ENCODE data around the gene KITLG.

KITLG gene

GRCh38 chr12:88585077-88585476 lies 4.8 kb upstream of the KITLG start:
- peaks cover 6% of the 10 kb centered on the region for H3K9me3 Mint-ChIP-seq
- H3K4me1 Mint-ChIP-seq, result peaks cover 2% of the 10 kb centered on the region
- H3K27ac Mint-ChIP-seq, result no peak overlapping the region
- no peaks in the 10 kb centered on the region for H3K36me3 Mint-ChIP-seq
- H3K4me3 Mint-ChIP-seq, result no peak overlapping the region
- H3K27me3 Mint-ChIP-seq, result peaks cover 15% of the 10 kb centered on the region

GRCh38 chr12:88579601-88580050 lies 645 bp downstream of the KITLG start:
- peaks cover 8% of the 10 kb centered on the region for H3K4me1 Mint-ChIP-seq
- no peak overlapping the region for H3K4me3 Mint-ChIP-seq
- no peaks in the 10 kb centered on the region for H3K36me3 Mint-ChIP-seq
- H3K27ac Mint-ChIP-seq, result no peak overlapping the region
- no peaks in the 10 kb centered on the region for H3K9me3 Mint-ChIP-seq
- H3K27me3 Mint-ChIP-seq, result peaks cover 31% of the 10 kb centered on the region

- Mint-ChIP-seq H3K27ac (no peak overlapping the region), H3K36me3 (no peaks in the 10 kb centered on the region)
These were observed 1.1 kb downstream of the KITLG start for GRCh38 chr12:88579161-88579517.

GRCh38 chr12:88578276-88579160 lies 1.8 kb downstream of the KITLG start:
- Mint-ChIP-seq H3K36me3 (no peaks in the 10 kb centered on the region), H3K9me3 (no peaks in the 10 kb centered on the region), H3K27me3 (peaks cover 29% of the 10 kb centered on the region), H3K4me1 (peaks cover 8% of the 10 kb centered on the region), H3K4me3 (no peak overlapping the region), H3K27ac (no peak overlapping the region)

More at GRCh38 chr12:88579161-88579517, 1.1 kb downstream of the KITLG start:
- Mint-ChIP-seq H3K4me1 (peaks cover 8% of the 10 kb centered on the region), H3K9me3 (no peaks in the 10 kb centered on the region), H3K4me3 (no peak overlapping the region), H3K27me3 (peaks cover 31% of the 10 kb centered on the region)

- peaks cover 26% of the 10 kb centered on the region for H3K27me3 Mint-ChIP-seq
- H3K4me1 Mint-ChIP-seq, result peaks cover 8% of the 10 kb centered on the region
- no peaks in the 10 kb centered on the region for H3K9me3 Mint-ChIP-seq
These were observed 2.7 kb downstream of the KITLG start for GRCh38 chr12:88577537-88577936.

GRCh38 chr12:88576866-88577265 lies 3.4 kb downstream of the KITLG start:
- peaks cover 22% of the 10 kb centered on the region for H3K27me3 Mint-ChIP-seq
- H3K27ac Mint-ChIP-seq, result no peak overlapping the region
- peaks cover 8% of the 10 kb centered on the region for H3K4me1 Mint-ChIP-seq

More at GRCh38 chr12:88577537-88577936, 2.7 kb downstream of the KITLG start:
- H3K27ac Mint-ChIP-seq, result no peak overlapping the region
- no peaks in the 10 kb centered on the region for H3K36me3 Mint-ChIP-seq
- H3K4me3 Mint-ChIP-seq, result no peak overlapping the region

GRCh38 chr12:88575361-88575970 lies 4.8 kb downstream of the KITLG start:
- Mint-ChIP-seq H3K27ac (no peak overlapping the region), H3K36me3 (no peaks in the 10 kb centered on the region), H3K27me3 (peaks cover 20% of the 10 kb centered on the region), H3K4me1 (peaks cover 8% of the 10 kb centered on the region), H3K4me3 (no peak overlapping the region), H3K9me3 (no peaks in the 10 kb centered on the region)

More at GRCh38 chr12:88576866-88577265, 3.4 kb downstream of the KITLG start:
- no peaks in the 10 kb centered on the region for H3K9me3 Mint-ChIP-seq
- H3K4me3 Mint-ChIP-seq, result no peak overlapping the region
- no peaks in the 10 kb centered on the region for H3K36me3 Mint-ChIP-seq

GRCh38 chr12:88574278-88574677 lies 6.0 kb downstream of the KITLG start:
- Mint-ChIP-seq H3K27ac (no peak overlapping the region), H3K4me1 (no peaks in the 10 kb centered on the region), H3K9me3 (no peaks in the 10 kb centered on the region), H3K27me3 (peaks cover 15% of the 10 kb centered on the region), H3K4me3 (no peak overlapping the region), H3K36me3 (no peaks in the 10 kb centered on the region)

- no peaks in the 10 kb centered on the region for H3K4me1 Mint-ChIP-seq
- no peaks in the 10 kb centered on the region for H3K36me3 Mint-ChIP-seq
- no peak overlapping the region for H3K4me3 Mint-ChIP-seq
- no peak overlapping the region for H3K27ac Mint-ChIP-seq
- H3K9me3 Mint-ChIP-seq, result no peaks in the 10 kb centered on the region
- peaks cover 9% of the 10 kb centered on the region for H3K27me3 Mint-ChIP-seq
These were observed 6.7 kb downstream of the KITLG start for GRCh38 chr12:88573583-88573982.

GRCh38 chr12:88572781-88573549 lies 7.3 kb downstream of the KITLG start:
- Mint-ChIP-seq H3K27me3 (peaks cover 4% of the 10 kb centered on the region), H3K9me3 (no peaks in the 10 kb centered on the region), H3K4me3 (no peak overlapping the region), H3K4me1 (no peaks in the 10 kb centered on the region), H3K27ac (no peak overlapping the region), H3K36me3 (no peaks in the 10 kb centered on the region)

GRCh38 chr12:88571543-88571942 lies 8.7 kb downstream of the KITLG start:
- Mint-ChIP-seq H3K9me3 (no peaks in the 10 kb centered on the region), H3K27me3 (peaks cover 4% of the 10 kb centered on the region), H3K4me1 (no peaks in the 10 kb centered on the region), H3K4me3 (no peak overlapping the region), H3K36me3 (no peaks in the 10 kb centered on the region), H3K27ac (no peak overlapping the region)

- no peaks in the 10 kb centered on the region for H3K9me3 Mint-ChIP-seq
- H3K27me3 Mint-ChIP-seq, result peaks cover 3% of the 10 kb centered on the region
- no peak overlapping the region for H3K4me3 Mint-ChIP-seq
- no peak overlapping the region for H3K27ac Mint-ChIP-seq
- no peaks in the 10 kb centered on the region for H3K36me3 Mint-ChIP-seq
- H3K4me1 Mint-ChIP-seq, result no peaks in the 10 kb centered on the region
These were observed 10.2 kb downstream of the KITLG start for GRCh38 chr12:88570103-88570502.

GRCh38 chr12:88566430-88566829 lies 13.8 kb downstream of the KITLG start:
- Mint-ChIP-seq H3K9me3 (no peaks in the 10 kb centered on the region), H3K4me3 (no peak overlapping the region), H3K27me3 (no peaks in the 10 kb centered on the region), H3K4me1 (no peaks in the 10 kb centered on the region), H3K27ac (no peak overlapping the region), H3K36me3 (no peaks in the 10 kb centered on the region)

GRCh38 chr12:88562846-88563582 lies 17.3 kb downstream of the KITLG start:
- no peaks in the 10 kb centered on the region for H3K27me3 Mint-ChIP-seq
- H3K36me3 Mint-ChIP-seq, result no peaks in the 10 kb centered on the region
- H3K9me3 Mint-ChIP-seq, result no peaks in the 10 kb centered on the region
- no peak overlapping the region for H3K27ac Mint-ChIP-seq
- no peak overlapping the region for H3K4me3 Mint-ChIP-seq
- no peaks in the 10 kb centered on the region for H3K4me1 Mint-ChIP-seq

GRCh38 chr12:88562151-88562550 lies 18.1 kb downstream of the KITLG start:
- Mint-ChIP-seq H3K4me3 (no peak overlapping the region), H3K9me3 (no peaks in the 10 kb centered on the region), H3K4me1 (no peaks in the 10 kb centered on the region), H3K36me3 (no peaks in the 10 kb centered on the region), H3K27ac (no peak overlapping the region), H3K27me3 (no peaks in the 10 kb centered on the region)

Data from activated naive CD4-positive, alpha-beta T cell treated with anti-CD3 and anti-CD28 coated beads, Interleukin-2, amount 50 U/mL, for 24 hours (primary cell).